GM23338 (cell line): ENCODE results near the gene ZDHHC23. TPM values are rescaled to one million over a fixed set of nuclear protein-coding genes. Genes with fewer than 3 reads are reported as not detected.

ENCODE experiments used
- ATAC-seq: fragments of 200-7000 bp; cut with Tn5 transposase; 3 replicates; pipeline ENCODE4 v1.9.1; 2020
- DNase-seq: peaks from one replicate; pipeline ENCODE4 v3.0.0-alpha.2; 2015; ENCODE audit warnings: low spot score
- H2AFZ ChIP-seq: fragments of 200-600 bp; sonication (generic); 2 replicates; pipeline ENCODE4 v1.8.0; 2016; ENCODE audit warnings: antibody characterized with exemption, mild to moderate bottlenecking, moderate library complexity
- H3F3A ChIP-seq: fragments of 200-600 bp; sonication (generic); replicated peaks from 2 replicates; pipeline ENCODE4 v1.8.0; 2017; ENCODE audit warnings: antibody characterized with exemption, mixed run types, low read depth
- H3K27ac ChIP-seq: fragments of 200-600 bp; sonication (generic); 2 replicates; pipeline ENCODE4 v1.6.1; 2016; ENCODE audit warnings: low read depth
- H3K27me3 ChIP-seq: fragments of 200-600 bp; sonication (generic); 2 replicates; pipeline ENCODE4 v1.8.0; 2016; ENCODE audit warnings: mild to moderate bottlenecking, mixed run types, moderate library complexity; ENCODE audit not compliant: insufficient read depth
- H3K36me3 ChIP-seq: fragments of 200-600 bp; sonication (generic); 2 replicates; pipeline ENCODE4 v1.8.0; 2016; ENCODE audit warnings: mild to moderate bottlenecking; ENCODE audit not compliant: insufficient read depth
- H3K4me1 ChIP-seq: fragments of 200-600 bp; sonication (generic); 2 replicates; pipeline ENCODE4 v1.8.0; 2016; ENCODE audit warnings: mild to moderate bottlenecking, moderate library complexity; ENCODE audit not compliant: insufficient read depth
- H3K4me2 ChIP-seq: fragments of 200-600 bp; sonication (generic); 2 replicates; pipeline ENCODE4 v1.7.1; 2017; ENCODE audit warnings: mixed run types
- H3K4me3 ChIP-seq: fragments of 200-600 bp; sonication (generic); 2 replicates; pipeline ENCODE4 v1.6.1; 2016; ENCODE audit warnings: mixed run types
- H3K79me2 ChIP-seq: fragments of 200-600 bp; sonication (generic); replicated peaks from 2 replicates; pipeline ENCODE4 v1.8.0; 2017; ENCODE audit warnings: mild to moderate bottlenecking; ENCODE audit not compliant: insufficient read depth
- H3K9me2 ChIP-seq: fragments of 200-600 bp; sonication (generic); 2 replicates; pipeline ENCODE4 v1.8.0; 2017; ENCODE audit not compliant: insufficient read depth
- H4K20me1 ChIP-seq: fragments of 200-600 bp; sonication (generic); replicated peaks from 2 replicates; pipeline ENCODE4 v1.8.0; 2017; ENCODE audit warnings: mild to moderate bottlenecking; ENCODE audit not compliant: insufficient read depth
- H3K27ac Mint-ChIP-seq: 2 replicates; pipeline ENCODE4 v1.8.0; 2020; ENCODE audit warnings: inconsistent platforms, mild to moderate bottlenecking, moderate library complexity, mixed read lengths
- H3K27me3 Mint-ChIP-seq: 3 replicates; pipeline ENCODE4 v1.8.0; 2022; ENCODE audit warnings: low read depth, mild to moderate bottlenecking, moderate library complexity, mixed read lengths, inconsistent platforms; ENCODE audit not compliant: insufficient read depth, poor library complexity
- H3K36me3 Mint-ChIP-seq: 3 replicates; pipeline ENCODE4 v1.8.0; 2021; ENCODE audit warnings: low read depth, mild to moderate bottlenecking, inconsistent platforms, moderate library complexity, mixed read lengths
- H3K4me1 Mint-ChIP-seq: 3 replicates; pipeline ENCODE4 v1.8.0; 2020; ENCODE audit warnings: mild to moderate bottlenecking, inconsistent platforms, mixed read lengths
- H3K4me3 Mint-ChIP-seq: 3 replicates; pipeline ENCODE4 v1.8.0; 2021; ENCODE audit warnings: moderate library complexity, mild to moderate bottlenecking, inconsistent platforms, mixed read lengths
- H3K9me3 Mint-ChIP-seq: 3 replicates; pipeline ENCODE4 v1.8.0; 2020; ENCODE audit warnings: moderate library complexity, mild to moderate bottlenecking, inconsistent platforms, mixed read lengths
- CREB1 ChIP-seq: fragments of 250-450 bp; sonication (Bioruptor Pico); IDR thresholded peaks from 2 replicates; pipeline ENCODE4 v1.5.0; 2020; ENCODE audit warnings: low read depth, mild to moderate bottlenecking, moderate library complexity
- ETS1 ChIP-seq: IDR thresholded peaks from 2 replicates; pipeline ENCODE4 v1.6.1; 2016; ENCODE audit warnings: antibody characterized with exemption
- EZH2 ChIP-seq: fragments of 200-600 bp; sonication (generic); IDR thresholded peaks from one replicate; pipeline ENCODE4 v1.8.0; 2017; ENCODE audit warnings: antibody characterized with exemption, mild to moderate bottlenecking, low read depth; ENCODE audit not compliant: unreplicated experiment
- EZH2phosphoT487 ChIP-seq: fragments of 200-600 bp; sonication (generic); IDR thresholded peaks from one replicate; pipeline ENCODE4 v1.8.1; 2018; ENCODE audit warnings: antibody characterized with exemption; ENCODE audit not compliant: unreplicated experiment
- JUNB ChIP-seq: IDR thresholded peaks from one replicate; pipeline ENCODE4 v1.6.1; 2016; ENCODE audit warnings: antibody characterized with exemption; ENCODE audit not compliant: unreplicated experiment
- NANOG ChIP-seq: IDR thresholded peaks from 2 replicates; pipeline ENCODE4 v1.6.1; 2016; ENCODE audit warnings: antibody characterized with exemption, borderline replicate concordance
- POLR2AphosphoS5 ChIP-seq: IDR thresholded peaks from 2 replicates; pipeline ENCODE4 v1.6.1; 2016; ENCODE audit warnings: antibody characterized with exemption, low read depth
- REST ChIP-seq: IDR thresholded peaks from one replicate; pipeline ENCODE4 v1.6.1; 2018; ENCODE audit warnings: antibody characterized with exemption; ENCODE audit not compliant: unreplicated experiment
- STAT1 ChIP-seq: IDR thresholded peaks from one replicate; pipeline ENCODE4 v1.6.1; 2016; ENCODE audit warnings: antibody characterized with exemption; ENCODE audit not compliant: unreplicated experiment
- ZNF114 ChIP-seq: fragments of 250-450 bp; sonication (Bioruptor Pico); IDR thresholded peaks from 2 replicates; pipeline ENCODE4 v1.5.0; 2020; ENCODE audit warnings: mild to moderate bottlenecking, moderate library complexity
- ZNF331 ChIP-seq: fragments of 250-450 bp; sonication (Bioruptor Pico); IDR thresholded peaks from 2 replicates; pipeline ENCODE4 v1.5.0; 2020; ENCODE audit warnings: low read depth, mild to moderate bottlenecking, moderate library complexity
- polyA plus RNA-seq: library from polyadenylated mRNA; unstranded; fragments of >200 nt; fragmentation: Nextera tagmentation; extraction: Ambion mirVana; gene quantifications from 2 replicates; pipeline ENCODE4 v1.2.1, GENCODE V29; 2016
- total RNA-seq: library from RNA; depleted of rRNA; stranded (reverse); fragments of >200 nt; shearing (Covaris generic); gene quantifications from 2 replicates; pipeline ENCODE4 v1.2.3, GENCODE V29; 2014
- TF ChIP-seq, protein P1 (sequence below), 2 experiments: fragments of 200-600 bp in 1 of 2; sonication (generic) in 1 of 2; conservative IDR thresholded peaks; 2 replicates each; pipeline versions ENCODE4 v1.5.1 to v1.6.1; 2016 to 2017; ENCODE audit warnings: antibody characterized with exemption in 2 of 2, low read depth in 2 of 2, mild to moderate bottlenecking in 2 of 2, moderate library complexity in 1 of 2
- TF ChIP-seq, protein P2 (sequence below): fragments of 250-450 bp; sonication (Bioruptor Pico); IDR thresholded peaks from 2 replicates; pipeline ENCODE4 v1.5.0; 2020; ENCODE audit warnings: mild to moderate bottlenecking, moderate library complexity

Gene ZDHHC23
- total and polyA plus RNA-seq, 2 experiments from 2014 or later = 3.5 to 14.5 TPM

DNA sequence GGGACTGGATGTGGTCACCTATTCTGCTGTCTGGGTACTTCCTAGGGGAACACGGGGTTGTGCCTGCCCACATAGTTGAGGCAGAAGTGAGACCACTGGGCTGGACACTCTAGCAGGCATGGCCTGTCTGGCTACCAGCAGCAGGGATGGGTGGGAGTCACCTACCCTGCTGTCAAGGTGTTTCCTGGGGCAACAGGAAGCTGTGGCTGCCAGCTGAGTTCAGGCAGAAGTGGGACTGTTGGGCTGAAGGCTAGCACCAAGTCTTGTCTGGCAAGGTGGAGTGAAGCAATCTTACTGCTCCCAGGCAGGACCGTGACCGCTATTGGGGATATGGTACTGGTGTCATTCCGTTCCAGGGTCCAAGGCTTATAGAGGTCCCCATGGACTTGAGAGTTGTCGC lies 20.3 kb upstream of the ZDHHC23 start:
- Histone ChIP-seq H3K36me3 (no peaks in the 10 kb centered on the region), H3K4me1 (peaks cover 9% of the 10 kb centered on the region; the same call in 1 of the 2 replicates), H3K4me2 (no peak overlapping the region), H3K9me2 (no peaks in the 10 kb centered on the region; the same call in 1 of the 2 replicates), H3F3A (no peaks in the 10 kb centered on the region), H3K27ac (no peak overlapping the region), H4K20me1 (no peaks in the 10 kb centered on the region), H3K27me3 (peaks cover 16% of the 10 kb centered on the region; the same call in 1 of the 2 replicates), H2AFZ (no peak overlapping the region), H3K4me3 (no peak overlapping the region), H3K79me2 (no peaks in the 10 kb centered on the region)
- H3K4me1 Mint-ChIP-seq = peaks cover 10% of the 10 kb centered on the region
- DNase-seq (no peak), ATAC-seq (no peak)
- H3K27me3 Mint-ChIP-seq = peaks cover 7% of the 10 kb centered on the region
- H3K36me3 Mint-ChIP-seq = peaks cover 4% of the 10 kb centered on the region; the same call in 1 of the 3 replicates
- no peak overlapping the region for H3K27ac Mint-ChIP-seq
- peaks cover 13% of the 10 kb centered on the region; the same call in 2 of the 3 replicates for H3K9me3 Mint-ChIP-seq
- TF ChIP-seq POLR2AphosphoS5 (no peak), CREB1 (no peak), STAT1 (no peak), REST (no peak), EZH2phosphoT487 (no peak), ZNF331 (CRISPR knock-in tag) (no peak), JUNB (no peak), ETS1 (no peak), EZH2 (no peak), ZNF114 (no peak), NANOG (no peak)
- TF ChIP-seq, protein P1, sequence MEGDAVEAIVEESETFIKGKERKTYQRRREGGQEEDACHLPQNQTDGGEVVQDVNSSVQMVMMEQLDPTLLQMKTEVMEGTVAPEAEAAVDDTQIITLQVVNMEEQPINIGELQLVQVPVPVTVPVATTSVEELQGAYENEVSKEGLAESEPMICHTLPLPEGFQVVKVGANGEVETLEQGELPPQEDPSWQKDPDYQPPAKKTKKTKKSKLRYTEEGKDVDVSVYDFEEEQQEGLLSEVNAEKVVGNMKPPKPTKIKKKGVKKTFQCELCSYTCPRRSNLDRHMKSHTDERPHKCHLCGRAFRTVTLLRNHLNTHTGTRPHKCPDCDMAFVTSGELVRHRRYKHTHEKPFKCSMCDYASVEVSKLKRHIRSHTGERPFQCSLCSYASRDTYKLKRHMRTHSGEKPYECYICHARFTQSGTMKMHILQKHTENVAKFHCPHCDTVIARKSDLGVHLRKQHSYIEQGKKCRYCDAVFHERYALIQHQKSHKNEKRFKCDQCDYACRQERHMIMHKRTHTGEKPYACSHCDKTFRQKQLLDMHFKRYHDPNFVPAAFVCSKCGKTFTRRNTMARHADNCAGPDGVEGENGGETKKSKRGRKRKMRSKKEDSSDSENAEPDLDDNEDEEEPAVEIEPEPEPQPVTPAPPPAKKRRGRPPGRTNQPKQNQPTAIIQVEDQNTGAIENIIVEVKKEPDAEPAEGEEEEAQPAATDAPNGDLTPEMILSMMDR (conservative IDR thresholded peaks at IDR 0.05; ENCODE audit: low read depth in 2 of 2) = no peak
- TF ChIP-seq, protein P2, sequence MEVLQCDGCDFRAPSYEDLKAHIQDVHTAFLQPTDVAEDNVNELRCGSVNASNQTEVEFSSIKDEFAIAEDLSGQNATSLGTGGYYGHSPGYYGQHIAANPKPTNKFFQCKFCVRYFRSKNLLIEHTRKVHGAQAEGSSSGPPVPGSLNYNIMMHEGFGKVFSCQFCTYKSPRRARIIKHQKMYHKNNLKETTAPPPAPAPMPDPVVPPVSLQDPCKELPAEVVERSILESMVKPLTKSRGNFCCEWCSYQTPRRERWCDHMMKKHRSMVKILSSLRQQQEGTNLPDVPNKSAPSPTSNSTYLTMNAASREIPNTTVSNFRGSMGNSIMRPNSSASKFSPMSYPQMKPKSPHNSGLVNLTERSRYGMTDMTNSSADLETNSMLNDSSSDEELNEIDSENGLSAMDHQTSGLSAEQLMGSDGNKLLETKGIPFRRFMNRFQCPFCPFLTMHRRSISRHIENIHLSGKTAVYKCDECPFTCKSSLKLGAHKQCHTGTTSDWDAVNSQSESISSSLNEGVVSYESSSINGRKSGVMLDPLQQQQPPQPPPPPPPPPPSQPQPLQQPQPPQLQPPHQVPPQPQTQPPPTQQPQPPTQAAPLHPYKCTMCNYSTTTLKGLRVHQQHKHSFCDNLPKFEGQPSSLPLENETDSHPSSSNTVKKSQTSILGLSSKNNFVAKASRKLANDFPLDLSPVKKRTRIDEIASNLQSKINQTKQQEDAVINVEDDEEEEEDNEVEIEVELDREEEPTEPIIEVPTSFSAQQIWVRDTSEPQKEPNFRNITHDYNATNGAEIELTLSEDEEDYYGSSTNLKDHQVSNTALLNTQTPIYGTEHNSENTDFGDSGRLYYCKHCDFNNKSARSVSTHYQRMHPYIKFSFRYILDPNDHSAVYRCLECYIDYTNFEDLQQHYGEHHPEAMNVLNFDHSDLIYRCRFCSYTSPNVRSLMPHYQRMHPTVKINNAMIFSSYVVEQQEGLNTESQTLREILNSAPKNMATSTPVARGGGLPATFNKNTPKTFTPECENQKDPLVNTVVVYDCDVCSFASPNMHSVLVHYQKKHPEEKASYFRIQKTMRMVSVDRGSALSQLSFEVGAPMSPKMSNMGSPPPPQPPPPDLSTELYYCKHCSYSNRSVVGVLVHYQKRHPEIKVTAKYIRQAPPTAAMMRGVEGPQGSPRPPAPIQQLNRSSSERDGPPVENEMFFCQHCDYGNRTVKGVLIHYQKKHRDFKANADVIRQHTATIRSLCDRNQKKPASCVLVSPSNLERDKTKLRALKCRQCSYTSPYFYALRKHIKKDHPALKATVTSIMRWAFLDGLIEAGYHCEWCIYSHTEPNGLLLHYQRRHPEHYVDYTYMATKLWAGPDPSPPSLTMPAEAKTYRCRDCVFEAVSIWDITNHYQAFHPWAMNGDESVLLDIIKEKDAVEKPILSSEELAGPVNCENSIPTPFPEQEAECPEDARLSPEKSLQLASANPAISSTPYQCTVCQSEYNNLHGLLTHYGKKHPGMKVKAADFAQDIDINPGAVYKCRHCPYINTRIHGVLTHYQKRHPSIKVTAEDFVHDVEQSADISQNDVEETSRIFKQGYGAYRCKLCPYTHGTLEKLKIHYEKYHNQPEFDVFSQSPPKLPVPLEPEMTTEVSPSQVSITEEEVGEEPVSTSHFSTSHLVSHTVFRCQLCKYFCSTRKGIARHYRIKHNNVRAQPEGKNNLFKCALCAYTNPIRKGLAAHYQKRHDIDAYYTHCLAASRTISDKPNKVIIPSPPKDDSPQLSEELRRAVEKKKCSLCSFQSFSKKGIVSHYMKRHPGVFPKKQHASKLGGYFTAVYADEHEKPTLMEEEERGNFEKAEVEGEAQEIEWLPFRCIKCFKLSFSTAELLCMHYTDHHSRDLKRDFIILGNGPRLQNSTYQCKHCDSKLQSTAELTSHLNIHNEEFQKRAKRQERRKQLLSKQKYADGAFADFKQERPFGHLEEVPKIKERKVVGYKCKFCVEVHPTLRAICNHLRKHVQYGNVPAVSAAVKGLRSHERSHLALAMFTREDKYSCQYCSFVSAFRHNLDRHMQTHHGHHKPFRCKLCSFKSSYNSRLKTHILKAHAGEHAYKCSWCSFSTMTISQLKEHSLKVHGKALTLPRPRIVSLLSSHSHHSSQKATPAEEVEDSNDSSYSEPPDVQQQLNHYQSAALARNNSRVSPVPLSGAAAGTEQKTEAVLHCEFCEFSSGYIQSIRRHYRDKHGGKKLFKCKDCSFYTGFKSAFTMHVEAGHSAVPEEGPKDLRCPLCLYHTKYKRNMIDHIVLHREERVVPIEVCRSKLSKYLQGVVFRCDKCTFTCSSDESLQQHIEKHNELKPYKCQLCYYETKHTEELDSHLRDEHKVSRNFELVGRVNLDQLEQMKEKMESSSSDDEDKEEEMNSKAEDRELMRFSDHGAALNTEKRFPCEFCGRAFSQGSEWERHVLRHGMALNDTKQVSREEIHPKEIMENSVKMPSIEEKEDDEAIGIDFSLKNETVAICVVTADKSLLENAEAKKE = no peak
- H3K4me3 Mint-ChIP-seq = no peak overlapping the region
